ENCODE data around the gene PGPEP1.

Gene PGPEP1

DNA sequence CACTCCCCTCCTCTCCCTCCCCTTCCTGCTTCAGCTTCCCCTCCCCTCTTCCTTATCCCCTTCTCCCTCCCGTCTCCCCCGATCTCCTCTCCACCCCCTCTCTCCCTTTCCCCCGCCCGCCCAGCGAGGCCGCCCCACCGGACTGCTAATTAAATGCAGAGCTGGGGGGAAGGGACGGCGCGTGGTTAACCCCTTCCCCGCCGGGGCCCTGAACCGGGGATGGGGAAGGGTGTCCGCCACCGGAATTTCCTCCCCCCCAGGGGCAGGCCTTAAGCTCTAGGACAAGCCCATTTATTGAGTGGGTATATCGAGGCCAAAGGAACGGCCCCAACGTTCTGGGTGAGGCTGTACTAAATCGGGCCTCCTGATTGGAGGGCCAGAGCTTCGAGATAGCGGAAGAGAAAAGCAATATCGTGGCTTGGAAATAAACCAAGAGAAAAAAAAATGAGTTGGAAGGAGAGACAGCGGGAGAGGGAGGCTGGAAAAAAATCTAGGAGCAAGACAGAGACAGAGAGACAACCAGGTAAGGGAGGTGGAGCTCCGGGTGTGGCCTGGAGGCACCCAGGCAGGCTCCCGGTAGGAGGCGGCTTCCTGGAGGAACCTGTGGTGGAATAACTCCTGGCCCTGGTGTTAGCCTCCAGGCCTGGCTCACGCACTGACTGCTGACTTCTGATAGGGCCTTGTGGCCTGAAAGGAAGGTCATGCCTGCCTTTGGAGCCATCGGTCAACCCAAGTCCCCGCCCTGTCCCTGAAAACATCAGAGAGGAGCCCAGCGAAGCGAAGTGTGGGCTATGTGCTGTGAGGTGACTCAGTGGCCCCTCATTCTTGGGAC is 47.4 kb upstream of the PGPEP1 start:
- CTCF ChIA-PET = interaction anchor here (0.9 to 2.6 kb wide), 2 partner anchors 13 to 93 kb away, joined by 3 to 20 read pairs; partner anchors contain the start of genes GDF15 and JUND
- TF ChIP-seq BHLHE40 (IDR thresholded peaks at IDR 0.05; ENCODE audit: borderline replicate concordance) (no peak), FOXM1 (IDR thresholded peaks at IDR 0.05; ENCODE audit: borderline replicate concordance) (no peak), HDGF (IDR thresholded peaks at IDR 0.05; ENCODE audit: borderline replicate concordance) (no peak), TARDBP (IDR thresholded peaks at IDR 0.05) (no peak), FOXA1 (IDR thresholded peaks at IDR 0.05) (no peak), SP1 (IDR thresholded peaks at IDR 0.05) (no peak), SUZ12 (IDR thresholded peaks at IDR 0.05) (no peak), L3MBTL2 (conservative IDR thresholded peaks at IDR 0.05) (no peak), NFRKB (IDR thresholded peaks at IDR 0.05) (no peak), ZNF384 (IDR thresholded peaks at IDR 0.05) (no peak), ELF4 (IDR thresholded peaks at IDR 0.05) (no peak), CTBP1 (IDR thresholded peaks at IDR 0.05; ENCODE audit: borderline replicate concordance) (no peak), LEF1 (IDR thresholded peaks at IDR 0.05; ENCODE audit: borderline replicate concordance) (no peak)
- TF ChIP-seq, protein P1, sequence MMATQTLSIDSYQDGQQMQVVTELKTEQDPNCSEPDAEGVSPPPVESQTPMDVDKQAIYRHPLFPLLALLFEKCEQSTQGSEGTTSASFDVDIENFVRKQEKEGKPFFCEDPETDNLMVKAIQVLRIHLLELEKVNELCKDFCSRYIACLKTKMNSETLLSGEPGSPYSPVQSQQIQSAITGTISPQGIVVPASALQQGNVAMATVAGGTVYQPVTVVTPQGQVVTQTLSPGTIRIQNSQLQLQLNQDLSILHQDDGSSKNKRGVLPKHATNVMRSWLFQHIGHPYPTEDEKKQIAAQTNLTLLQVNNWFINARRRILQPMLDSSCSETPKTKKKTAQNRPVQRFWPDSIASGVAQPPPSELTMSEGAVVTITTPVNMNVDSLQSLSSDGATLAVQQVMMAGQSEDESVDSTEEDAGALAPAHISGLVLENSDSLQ (IDR thresholded peaks at IDR 0.05) = no peak
- peak; percentile 48 for DNase-seq (ENCODE audit: extremely low spot score)
- POLR2A ChIA-PET = interaction anchor here (0.6 to 5.7 kb wide), 7 partner anchors 13 to 434 kb away, joined by 3 to 120 read pairs (median 5); partner anchors contain the start of genes JUND, LSM4, RPL18A and SSBP4

DNA sequence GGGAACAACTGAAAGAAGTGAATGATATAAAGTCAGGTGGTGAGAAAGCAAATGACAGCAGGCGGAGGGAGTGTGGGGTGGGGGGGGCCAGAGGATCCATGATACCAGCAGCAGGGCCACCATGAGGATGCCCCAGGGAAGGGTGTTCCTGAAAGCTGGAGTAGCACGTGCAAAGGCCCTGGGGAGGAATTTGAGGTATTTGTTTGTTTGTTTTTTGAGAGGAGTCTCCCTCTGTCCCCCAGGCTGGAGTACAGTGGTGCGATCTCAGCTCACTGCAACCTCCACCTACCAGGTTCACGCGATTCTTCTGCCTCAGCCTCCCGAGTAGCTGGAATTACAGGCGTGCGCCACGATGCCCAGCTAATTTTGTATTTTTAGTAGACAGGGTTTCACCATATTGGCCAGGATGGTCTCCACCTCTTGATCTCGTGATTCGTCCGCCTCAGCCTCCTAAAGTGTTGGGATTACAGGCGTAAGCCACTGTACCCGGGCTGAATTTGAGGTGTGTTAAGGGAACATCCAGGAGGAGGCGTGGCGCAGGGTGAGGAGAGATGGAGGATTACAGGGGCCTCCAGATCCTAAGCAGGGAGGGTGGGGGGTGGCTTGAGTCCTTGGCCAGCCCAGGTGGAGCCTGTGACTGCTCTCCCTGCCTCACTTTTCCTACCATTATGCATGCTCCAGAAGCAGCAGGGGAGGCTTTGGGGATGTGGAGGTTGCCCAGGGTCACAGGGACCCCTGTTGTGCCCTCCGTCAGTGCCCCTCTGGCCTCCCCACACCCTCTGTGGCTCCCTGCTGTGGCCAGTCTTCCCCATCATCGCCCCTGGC is 46.5 kb upstream of the PGPEP1 start:
- CTCF ChIA-PET = interaction anchor here (2.6 kb wide), 1 partner anchor 14 kb away, joined by 20 read pairs; the partner anchor contains the start of gene JUND
- TF ChIP-seq SP1 (IDR thresholded peaks at IDR 0.05) = no peak
- no peak for TF ChIP-seq FOXK2 (IDR thresholded peaks at IDR 0.05)
- no peak for TF ChIP-seq L3MBTL2 (conservative IDR thresholded peaks at IDR 0.05)
- TF ChIP-seq FOXA1 (IDR thresholded peaks at IDR 0.05) = no peak
- no peak for DNase-seq (ENCODE audit: extremely low spot score)
- POLR2A ChIA-PET = interaction anchor here (1.3 to 5.7 kb wide), 4 partner anchors 14 to 434 kb away, joined by 4 to 120 read pairs (median 18); partner anchors contain the start of genes JUND, LSM4 and RPL18A

- DNase-seq (ENCODE audit: extremely low spot score) = no peak
- POLR2A ChIA-PET = interaction anchor here (5.7 kb wide), 1 partner anchor 14 kb away, joined by 120 read pairs; the partner anchor contains the start of gene JUND
- TF ChIP-seq FOXM1 (IDR thresholded peaks at IDR 0.05; ENCODE audit: borderline replicate concordance) (no peak), ZNF384 (IDR thresholded peaks at IDR 0.05) (no peak), NFRKB (IDR thresholded peaks at IDR 0.05) (no peak), ARNT (IDR thresholded peaks at IDR 0.05) (no peak), BHLHE40 (IDR thresholded peaks at IDR 0.05; ENCODE audit: borderline replicate concordance) (no peak), CTBP1 (IDR thresholded peaks at IDR 0.05; ENCODE audit: borderline replicate concordance) (no peak), FOXA1 (IDR thresholded peaks at IDR 0.05) (no peak), SUZ12 (IDR thresholded peaks at IDR 0.05) (no peak), L3MBTL2 (conservative IDR thresholded peaks at IDR 0.05) (no peak), ELF4 (IDR thresholded peaks at IDR 0.05) (no peak), HDGF (IDR thresholded peaks at IDR 0.05; ENCODE audit: borderline replicate concordance) (no peak), FOXK2 (IDR thresholded peaks at IDR 0.05) (no peak), TARDBP (IDR thresholded peaks at IDR 0.05) (no peak)
- TF ChIP-seq, protein P1 (IDR thresholded peaks at IDR 0.05) = no peak
- CTCF ChIA-PET = no interaction called here
Measured at GRCh38 chr19:18294467-18294864, 45.9 kb upstream of the PGPEP1 start.

DNA sequence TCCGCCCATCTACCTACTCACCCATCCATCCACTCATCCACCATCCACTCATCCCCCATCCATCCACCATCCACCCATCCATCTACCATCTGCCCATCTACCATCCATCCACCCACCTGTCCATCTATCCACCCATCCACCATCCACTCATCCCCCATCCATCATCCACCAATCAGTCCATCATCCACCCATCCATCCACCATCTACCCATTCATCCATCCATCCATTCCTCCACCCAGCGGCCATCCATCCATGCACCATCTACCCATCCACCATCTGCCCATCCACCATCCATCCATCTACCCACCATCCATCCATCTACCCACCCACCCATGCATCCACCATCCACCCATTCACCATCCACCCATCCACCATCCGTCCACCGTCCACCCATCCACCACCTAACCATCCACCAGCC is 45.4 kb upstream of the PGPEP1 start:
- ChIA-PET CTCF (no interaction called here), POLR2A (no interaction called here)
- TF ChIP-seq NFRKB (IDR thresholded peaks at IDR 0.05) (no peak), ZNF384 (IDR thresholded peaks at IDR 0.05) (no peak), ARNT (IDR thresholded peaks at IDR 0.05) (no peak), BHLHE40 (IDR thresholded peaks at IDR 0.05; ENCODE audit: borderline replicate concordance) (no peak), TARDBP (IDR thresholded peaks at IDR 0.05) (no peak), L3MBTL2 (conservative IDR thresholded peaks at IDR 0.05) (no peak), SUZ12 (IDR thresholded peaks at IDR 0.05) (no peak), FOXK2 (IDR thresholded peaks at IDR 0.05) (no peak), FOXM1 (IDR thresholded peaks at IDR 0.05; ENCODE audit: borderline replicate concordance) (no peak), FOXA1 (IDR thresholded peaks at IDR 0.05) (no peak)
- DNase-seq (ENCODE audit: extremely low spot score) = no peak

DNA sequence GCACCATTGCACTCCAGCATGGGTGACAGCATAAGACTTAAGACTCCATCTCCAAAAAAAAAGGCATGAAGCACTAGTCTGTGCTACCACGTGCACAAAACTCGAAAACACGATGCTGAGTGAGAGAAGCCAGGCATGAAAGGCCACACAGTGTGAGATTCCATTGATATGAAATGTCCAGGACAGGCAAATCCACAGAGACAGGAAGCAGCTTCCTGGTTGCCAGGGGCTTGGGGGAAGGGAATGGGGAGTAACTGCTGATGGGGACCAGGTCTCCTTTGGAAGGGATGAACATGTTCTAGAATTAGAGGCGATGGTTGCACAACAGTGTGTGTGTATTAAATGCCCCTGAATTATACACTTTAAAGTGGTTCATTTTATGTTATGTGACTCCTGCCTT is 43.1 kb upstream of the PGPEP1 start:
- DNase-seq (ENCODE audit: extremely low spot score) = no peak
- CTCF ChIA-PET = no interaction called here
- POLR2A ChIA-PET = interaction anchor here (2.5 kb wide), 1 partner anchor 16 kb away, joined by 12 read pairs; the partner anchor contains the start of gene JUND
- TF ChIP-seq, protein P1 (IDR thresholded peaks at IDR 0.05) = no peak
- no peak; the same call in 1 of the 2 replicates for TF ChIP-seq L3MBTL2 (conservative IDR thresholded peaks at IDR 0.05)
- no peak for TF ChIP-seq ARNT (IDR thresholded peaks at IDR 0.05)
- no peak for TF ChIP-seq HDGF (IDR thresholded peaks at IDR 0.05; ENCODE audit: borderline replicate concordance)
- TF ChIP-seq FOXM1 (IDR thresholded peaks at IDR 0.05; ENCODE audit: borderline replicate concordance) = no peak
- TF ChIP-seq ZNF384 (IDR thresholded peaks at IDR 0.05) = no peak
- no peak for TF ChIP-seq FOXK2 (IDR thresholded peaks at IDR 0.05)
- TF ChIP-seq TARDBP (IDR thresholded peaks at IDR 0.05) = no peak
- no peak for TF ChIP-seq FOXA1 (IDR thresholded peaks at IDR 0.05)
- no peak for TF ChIP-seq CTBP1 (IDR thresholded peaks at IDR 0.05; ENCODE audit: borderline replicate concordance)
- TF ChIP-seq SUZ12 (IDR thresholded peaks at IDR 0.05) = no peak
- no peak for TF ChIP-seq ELF4 (IDR thresholded peaks at IDR 0.05)
- TF ChIP-seq NFRKB (IDR thresholded peaks at IDR 0.05) = no peak
- no peak for TF ChIP-seq BHLHE40 (IDR thresholded peaks at IDR 0.05; ENCODE audit: borderline replicate concordance)
- TF ChIP-seq LEF1 (IDR thresholded peaks at IDR 0.05; ENCODE audit: borderline replicate concordance) = no peak
- TF ChIP-seq SP1 (IDR thresholded peaks at IDR 0.05) = no peak

All from HEK293T (cell line).